ENCODE measurements around the gene MAPK4.

Gene MAPK4

GRCh38 chr18:50711386-50711785, 151.5 kb downstream of the MAPK4 start:
- Histone ChIP-seq H3K9me3 (no peaks in the 10 kb centered on the region), H3K4me3 (no peak overlapping the region), H3K4me1 (no peaks in the 10 kb centered on the region), H3K36me3 (no peaks in the 10 kb centered on the region), H3K9ac (no peak overlapping the region), H3K27ac (no peak overlapping the region), H3K4me2 (no peak overlapping the region), H4K20me1 (no peaks in the 10 kb centered on the region), H3K27me3 (no peaks in the 10 kb centered on the region)
- TF ChIP-seq Cebpa-rat (IDR thresholded peaks at IDR 0.05), result no peak

GRCh38 chr18:50715919-50716318, 156.0 kb downstream of the MAPK4 start:
- Histone ChIP-seq H3K9ac (no peak overlapping the region), H3K4me2 (no peak overlapping the region), H3K9me3 (0 out of 2 replicates have a peak, but pooled peaks cover 4% of the 10 kb centered on the region), H3K27ac (no peak overlapping the region), H3K4me3 (no peak overlapping the region), H3K4me1 (no peaks in the 10 kb centered on the region), H3K36me3 (no peaks in the 10 kb centered on the region), H4K20me1 (no peaks in the 10 kb centered on the region), H3K27me3 (no peaks in the 10 kb centered on the region)
- TF ChIP-seq Cebpa-rat (IDR thresholded peaks at IDR 0.05), result no peak

- no peaks in the 10 kb centered on the region for H3K36me3 ChIP-seq
- no peaks in the 10 kb centered on the region for H3K4me1 ChIP-seq
- no peaks in the 10 kb centered on the region for H4K20me1 ChIP-seq
- H3K27me3 ChIP-seq, result no peaks in the 10 kb centered on the region
- no peak overlapping the region for H3K27ac ChIP-seq
- no peak for TF ChIP-seq Cebpa-rat (IDR thresholded peaks at IDR 0.05)
- H3K9me3 ChIP-seq, result 0 out of 2 replicates have a peak, but pooled peaks cover 4% of the 10 kb centered on the region
- H3K4me2 ChIP-seq, result no peak overlapping the region
- H3K4me3 ChIP-seq, result no peak overlapping the region
- no peak overlapping the region for H3K9ac ChIP-seq
Measured at GRCh38 chr18:50716902-50717301, 157.0 kb downstream of the MAPK4 start.

- Histone ChIP-seq H3K9me3 (0 out of 2 replicates have a peak, but pooled peaks cover 4% of the 10 kb centered on the region), H3K27ac (no peak overlapping the region), H3K36me3 (no peaks in the 10 kb centered on the region), H3K4me1 (no peaks in the 10 kb centered on the region), H3K9ac (no peak overlapping the region), H3K27me3 (no peaks in the 10 kb centered on the region), H3K4me2 (no peak overlapping the region), H3K4me3 (no peak overlapping the region), H4K20me1 (no peaks in the 10 kb centered on the region)
- no peak for TF ChIP-seq Cebpa-rat (IDR thresholded peaks at IDR 0.05)
Measured at GRCh38 chr18:50717563-50717962, 157.7 kb downstream of the MAPK4 start.

GRCh38 chr18:50719471-50720324, 159.8 kb downstream of the MAPK4 start:
- TF ChIP-seq Cebpa-rat (IDR thresholded peaks at IDR 0.05), result no peak
- H3K4me3 ChIP-seq, result no peak overlapping the region

GRCh38 chr18:50720325-50720674, 160.4 kb downstream of the MAPK4 start:
- Histone ChIP-seq H3K4me1 (peaks cover 3% of the 10 kb centered on the region), H3K4me2 (no peak overlapping the region), H3K27me3 (no peaks in the 10 kb centered on the region), H3K4me3 (no peak overlapping the region), H3K27ac (no peak overlapping the region), H3K9ac (no peak overlapping the region), H3K36me3 (no peaks in the 10 kb centered on the region), H3K9me3 (0 out of 2 replicates have a peak, but pooled peaks cover 4% of the 10 kb centered on the region), H4K20me1 (no peaks in the 10 kb centered on the region)
- TF ChIP-seq Cebpa-rat (IDR thresholded peaks at IDR 0.05), result no peak

More at GRCh38 chr18:50719471-50720324, 159.8 kb downstream of the MAPK4 start:
- H3K4me2 ChIP-seq, result no peak overlapping the region
- H3K9ac ChIP-seq, result no peak overlapping the region
- H3K9me3 ChIP-seq, result 0 out of 2 replicates have a peak, but pooled peaks cover 4% of the 10 kb centered on the region
- no peaks in the 10 kb centered on the region for H3K27me3 ChIP-seq
- no peaks in the 10 kb centered on the region for H3K4me1 ChIP-seq
- H4K20me1 ChIP-seq, result no peaks in the 10 kb centered on the region
- H3K27ac ChIP-seq, result no peak overlapping the region
- H3K36me3 ChIP-seq, result no peaks in the 10 kb centered on the region

GRCh38 chr18:50721006-50721405, 161.1 kb downstream of the MAPK4 start:
- Histone ChIP-seq H3K36me3 (no peaks in the 10 kb centered on the region), H3K9ac (no peak overlapping the region), H3K9me3 (0 out of 2 replicates have a peak, but pooled peaks cover 4% of the 10 kb centered on the region), H4K20me1 (no peaks in the 10 kb centered on the region), H3K27me3 (no peaks in the 10 kb centered on the region), H3K4me1 (peaks cover 10% of the 10 kb centered on the region), H3K4me3 (no peak overlapping the region), H3K4me2 (no peak overlapping the region), H3K27ac (no peak overlapping the region)
- TF ChIP-seq Cebpa-rat (IDR thresholded peaks at IDR 0.05), result no peak

- Histone ChIP-seq H3K9ac (no peak overlapping the region), H3K4me3 (no peak overlapping the region), H3K4me1 (peaks cover 16% of the 10 kb centered on the region), H3K27ac (no peak overlapping the region), H3K36me3 (no peaks in the 10 kb centered on the region), H3K27me3 (no peaks in the 10 kb centered on the region), H3K9me3 (0 out of 2 replicates have a peak, but pooled peaks cover 2% of the 10 kb centered on the region), H3K4me2 (no peak overlapping the region), H4K20me1 (no peaks in the 10 kb centered on the region)
- no peak for TF ChIP-seq Cebpa-rat (IDR thresholded peaks at IDR 0.05)
Measured at GRCh38 chr18:50721451-50722120, 161.7 kb downstream of the MAPK4 start.

- no peaks in the 10 kb centered on the region for H4K20me1 ChIP-seq
- TF ChIP-seq Cebpa-rat (IDR thresholded peaks at IDR 0.05), result no peak
- H3K4me3 ChIP-seq, result no peak overlapping the region
- no peaks in the 10 kb centered on the region for H3K36me3 ChIP-seq
- H3K27me3 ChIP-seq, result no peaks in the 10 kb centered on the region
- H3K4me1 ChIP-seq, result peaks cover 23% of the 10 kb centered on the region
- no peaks in the 10 kb centered on the region for H3K9me3 ChIP-seq
- H3K9ac ChIP-seq, result no peak overlapping the region
- no peak overlapping the region for H3K4me2 ChIP-seq
- H3K27ac ChIP-seq, result no peak overlapping the region
Measured at GRCh38 chr18:50722311-50722710, 162.4 kb downstream of the MAPK4 start.

- no peaks in the 10 kb centered on the region for H4K20me1 ChIP-seq
- TF ChIP-seq Cebpa-rat (IDR thresholded peaks at IDR 0.05), result no peak
- H3K4me2 ChIP-seq, result no peak overlapping the region
- H3K36me3 ChIP-seq, result no peaks in the 10 kb centered on the region
- H3K4me1 ChIP-seq, result peaks cover 33% of the 10 kb centered on the region
- no peak overlapping the region for H3K4me3 ChIP-seq
- H3K27me3 ChIP-seq, result no peaks in the 10 kb centered on the region
- H3K9me3 ChIP-seq, result 0 out of 2 replicates have a peak, but pooled peaks cover 10% of the 10 kb centered on the region
- H3K9ac ChIP-seq, result no peak overlapping the region
- no peak overlapping the region for H3K27ac ChIP-seq
Measured at GRCh38 chr18:50724751-50725151, 164.9 kb downstream of the MAPK4 start.

Data from BLaER1 (cell line).